GM19193 (cell line): ENCODE results near the gene MSL3.

Experiments used
- POLR2A ChIP-seq: IDR thresholded peaks from 4 replicates; pipeline ENCODE4 v1.6.1; 2011; ENCODE audit not compliant: insufficient read depth, insufficient read length; ENCODE audit errors: extremely low read depth

Gene MSL3

GRCh38 chrX:11756354-11757318, 1.4 kb upstream of the MSL3 start:
- no peak for TF ChIP-seq POLR2A

DNA sequence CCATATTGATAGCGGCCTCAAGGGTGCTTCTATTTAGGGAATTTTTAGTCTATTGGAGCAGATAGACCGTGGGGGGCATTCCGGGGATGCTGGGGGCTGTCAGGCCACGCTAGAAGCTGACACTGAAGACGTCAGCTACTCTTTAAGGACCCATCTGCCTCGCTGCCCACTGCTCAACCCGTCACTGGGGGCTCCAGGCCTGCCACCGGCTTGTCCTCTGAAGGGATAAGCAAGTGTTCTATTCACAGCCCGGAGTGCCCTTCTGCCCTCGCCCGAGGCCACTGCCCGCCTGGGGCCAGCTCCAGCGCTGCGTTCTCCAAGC, 679 bp upstream of the MSL3 start:
- TF ChIP-seq POLR2A: peak; percentile 44

DNA sequence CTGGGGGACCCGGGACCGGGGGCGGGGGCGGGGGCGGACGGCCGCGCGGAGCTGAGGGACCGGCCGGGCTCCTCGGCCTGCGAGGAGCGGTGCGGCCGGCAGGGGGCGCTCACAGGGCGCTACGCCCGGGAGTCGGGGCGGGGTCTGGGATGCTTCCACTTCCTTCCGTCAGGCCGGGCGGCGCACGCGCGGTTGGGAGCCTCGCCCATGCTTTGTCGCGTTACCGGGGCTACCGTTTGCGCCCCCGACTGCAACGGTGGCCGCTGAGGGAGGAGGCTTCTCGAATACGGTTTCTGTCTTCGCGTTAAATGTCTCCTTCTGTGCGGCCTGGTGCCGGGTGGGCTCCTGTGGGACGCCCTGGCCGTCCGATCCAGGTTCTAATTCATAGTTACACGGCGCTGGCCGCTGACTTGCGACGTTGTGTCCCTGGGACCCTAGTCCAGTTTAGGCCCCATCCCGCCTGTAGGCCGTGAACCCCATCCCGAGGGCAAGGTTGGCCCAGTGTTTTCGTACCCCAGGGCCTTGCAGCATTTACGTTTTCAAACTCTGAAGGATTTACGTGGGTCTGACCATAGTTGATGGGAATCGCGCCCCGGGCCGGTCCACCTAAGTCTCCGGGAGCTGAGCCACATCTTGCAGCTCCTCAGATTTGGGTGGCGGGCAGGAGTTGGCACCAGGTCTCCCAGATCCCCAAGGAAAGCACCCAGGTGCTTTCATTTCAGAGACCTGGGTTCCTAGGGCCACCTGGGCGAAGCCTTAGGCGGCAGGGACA, 549 bp downstream of the MSL3 start:
- TF ChIP-seq POLR2A: peak; percentile 53

GRCh38 chrX:11759172-11759460, 1.1 kb downstream of the MSL3 start:
- TF ChIP-seq POLR2A: no peak

DNA sequence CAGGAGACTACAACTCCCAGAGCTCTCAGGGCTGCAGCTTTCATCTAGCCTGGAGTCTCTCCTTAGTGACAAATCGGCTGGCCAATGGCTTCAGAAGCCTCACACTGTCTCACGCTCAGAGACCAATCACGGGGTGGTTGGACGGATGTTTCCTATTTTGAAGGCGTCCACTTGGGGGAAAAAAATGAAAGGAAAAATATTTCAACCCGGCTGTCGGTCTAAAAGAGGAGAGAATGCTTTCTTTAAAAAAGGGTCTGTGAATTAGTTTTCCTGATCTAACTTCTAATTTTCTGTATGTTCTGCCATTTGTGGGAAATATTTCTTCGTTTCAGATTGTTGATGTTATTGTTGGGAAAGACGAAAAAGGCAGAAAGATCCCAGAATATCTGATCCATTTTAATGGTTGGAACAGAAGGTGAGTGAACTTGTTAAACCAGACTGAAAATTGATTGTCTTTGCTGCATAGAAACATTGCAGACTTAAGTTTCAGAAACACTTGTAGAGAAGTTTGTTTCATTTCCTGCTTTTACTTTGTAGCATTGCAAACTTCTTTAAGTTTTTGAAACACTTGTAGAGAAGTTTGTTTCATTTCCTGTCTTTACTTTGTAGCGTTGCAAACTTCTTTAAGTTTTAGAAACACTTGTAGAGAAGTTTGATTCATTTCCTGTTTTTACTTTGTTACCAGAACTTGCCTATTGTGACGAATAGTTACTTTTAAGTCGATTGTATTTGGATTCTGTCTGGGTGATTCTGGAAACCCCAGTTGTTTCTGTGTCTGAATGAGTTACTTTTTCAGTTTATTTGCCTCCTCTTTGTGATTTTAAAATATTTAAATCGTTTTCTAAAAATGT, 1.6 kb downstream of the MSL3 start:
- no peak for TF ChIP-seq POLR2A

GRCh38 chrX:11760958-11761357, 2.9 kb downstream of the MSL3 start:
- no peak for TF ChIP-seq POLR2A

DNA sequence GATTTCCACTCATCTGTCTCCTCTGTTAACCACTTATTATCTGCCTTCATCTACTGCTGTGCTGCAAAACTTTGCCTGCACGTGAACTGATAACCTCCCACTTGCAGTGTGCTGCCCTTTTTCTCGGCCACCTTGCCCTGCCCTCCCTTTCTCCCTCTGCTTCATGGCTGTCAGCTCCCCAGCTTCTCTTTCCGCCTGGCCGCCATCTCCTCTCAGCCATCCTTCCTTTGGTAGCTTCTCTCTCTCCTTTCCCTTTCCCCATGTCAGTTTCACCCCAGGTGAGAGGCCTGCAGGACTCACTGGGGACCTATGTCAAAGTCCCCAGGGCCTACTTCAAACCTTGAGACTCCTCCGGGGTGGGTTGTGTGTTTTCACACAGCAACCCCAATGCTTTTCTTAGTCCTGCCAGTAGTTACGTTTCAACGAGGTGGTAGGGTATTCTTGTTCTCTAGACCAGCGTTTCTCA, 6.6 kb downstream of the MSL3 start:
- no peak for TF ChIP-seq POLR2A

DNA sequence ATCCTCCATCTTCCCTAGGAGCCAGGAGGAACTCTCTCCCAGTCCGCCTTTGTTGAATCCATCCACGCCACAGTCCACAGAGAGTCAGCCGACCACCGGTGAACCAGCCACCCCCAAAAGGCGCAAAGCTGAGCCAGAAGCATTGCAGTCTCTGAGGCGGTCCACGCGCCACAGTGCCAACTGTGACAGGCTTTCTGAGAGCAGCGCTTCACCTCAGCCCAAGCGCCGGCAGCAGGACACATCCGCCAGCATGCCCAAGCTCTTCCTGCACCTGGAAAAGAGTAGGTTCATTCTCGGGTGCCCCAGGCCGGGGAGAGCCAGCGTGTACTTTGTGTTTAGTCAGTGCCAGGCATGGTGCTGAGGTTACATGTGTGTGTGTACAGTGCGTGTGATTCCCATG, 7.4 kb downstream of the MSL3 start:
- TF ChIP-seq POLR2A: peak; percentile 26

DNA sequence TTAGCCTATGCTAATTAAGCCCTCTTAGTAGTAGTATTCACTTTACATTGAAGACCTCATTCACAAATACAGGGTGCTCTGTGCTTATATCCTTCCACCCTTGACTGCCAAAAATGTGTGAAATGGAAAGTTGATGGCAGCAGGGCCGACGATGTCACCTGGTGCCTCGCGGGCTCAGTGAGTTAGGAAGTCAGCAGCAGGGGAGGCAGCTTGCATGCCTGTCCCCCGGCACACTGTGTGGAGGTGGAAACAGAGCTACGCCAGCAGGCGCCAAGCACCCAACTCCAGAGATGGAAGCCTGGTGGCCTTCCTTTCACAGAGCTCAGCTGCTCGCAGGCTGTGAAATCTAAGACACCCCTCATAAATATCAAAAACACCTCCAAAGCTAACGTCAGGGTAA, 8.4 kb downstream of the MSL3 start:
- TF ChIP-seq POLR2A: no peak

DNA sequence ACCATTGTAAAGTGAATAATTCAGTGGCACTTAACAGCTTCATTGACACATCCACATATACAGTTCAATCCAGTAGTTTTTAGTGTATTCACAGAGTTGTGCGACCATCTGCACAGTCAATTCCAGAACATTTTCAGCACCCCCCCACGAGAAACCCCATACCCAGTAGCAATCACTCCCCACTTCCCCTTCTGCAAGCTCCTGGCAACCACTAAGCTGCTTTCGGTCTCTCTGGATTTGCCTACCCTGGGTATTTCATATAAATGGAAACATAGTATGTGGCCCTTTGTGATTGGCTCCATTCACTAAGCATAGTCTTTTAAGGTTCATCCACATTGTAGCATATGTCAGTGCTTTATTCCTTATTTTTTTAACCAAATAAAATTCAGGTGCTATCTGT, 10.0 kb downstream of the MSL3 start:
- TF ChIP-seq POLR2A: peak; percentile 41

GRCh38 chrX:11770320-11770719, 12.3 kb downstream of the MSL3 start:
- TF ChIP-seq POLR2A: no peak

- no peak for TF ChIP-seq POLR2A
Observed at GRCh38 chrX:11778230-11778629, 20.2 kb downstream of the MSL3 start.

DNA sequence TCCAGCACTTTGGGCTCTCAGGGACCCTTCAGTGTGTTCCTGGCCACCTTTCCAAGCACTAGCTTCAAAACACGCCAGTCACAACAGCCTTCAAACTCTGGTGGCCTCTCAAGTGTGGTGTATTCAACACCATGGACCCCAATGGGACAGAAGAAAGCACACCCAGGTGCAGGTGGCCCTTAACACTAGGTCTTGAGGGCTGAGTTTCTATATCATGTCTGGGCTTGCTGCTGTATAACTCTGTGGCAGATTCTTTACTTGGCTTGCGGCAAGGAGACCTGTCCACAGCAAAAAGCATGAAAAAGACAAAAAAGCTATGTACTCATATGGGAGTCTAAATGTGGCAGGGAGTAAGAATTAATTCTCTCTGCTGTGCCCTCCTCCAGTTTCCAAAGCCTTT, 23.1 kb downstream of the MSL3 start:
- TF ChIP-seq POLR2A: no peak

DNA sequence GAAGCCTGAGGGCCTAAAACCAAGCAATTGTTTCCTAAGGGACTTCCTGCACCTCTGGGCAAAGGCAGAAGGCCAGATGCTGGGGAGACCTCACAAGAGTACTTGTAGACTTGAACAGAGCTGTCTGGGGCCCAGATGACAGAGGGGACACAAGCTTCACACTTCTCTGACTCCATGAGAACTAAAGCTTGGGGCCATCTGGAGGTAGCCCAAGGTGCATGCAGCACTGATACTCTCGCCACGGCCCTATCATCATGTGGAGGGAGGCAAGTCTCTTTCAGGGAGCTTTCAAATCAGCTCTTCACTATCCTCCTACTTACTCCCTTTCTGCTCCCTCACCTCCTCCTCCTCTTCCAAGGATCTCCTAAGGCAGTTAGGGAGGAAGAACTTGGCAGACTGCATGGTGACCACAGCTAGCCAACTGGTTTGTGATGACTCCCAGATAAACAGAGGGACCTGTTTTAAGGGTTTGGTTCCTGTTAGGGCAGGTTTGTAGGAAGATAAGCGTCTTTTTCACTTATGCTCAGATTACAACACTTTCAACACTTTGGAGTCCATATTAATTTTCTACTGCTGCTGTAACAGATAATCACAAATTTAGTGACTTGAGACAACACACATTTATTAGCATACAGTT, 23.8 kb downstream of the MSL3 start:
- TF ChIP-seq POLR2A: no peak

- no peak for TF ChIP-seq POLR2A
Observed at GRCh38 chrX:11784543-11784942, 26.5 kb downstream of the MSL3 start.
